Measurements from ENCODE around the gene CCNK. TPM values are rescaled to one million over a fixed set of nuclear protein-coding genes. Genes with fewer than 3 reads are reported as not detected.

The CCNK gene
- total and polyA plus RNA-seq, 2 of the 13 experiments (the other 11 are each of a cell fraction or from before 2014, with no cell fraction given), result 4.9 to 9.7 TPM

DNA sequence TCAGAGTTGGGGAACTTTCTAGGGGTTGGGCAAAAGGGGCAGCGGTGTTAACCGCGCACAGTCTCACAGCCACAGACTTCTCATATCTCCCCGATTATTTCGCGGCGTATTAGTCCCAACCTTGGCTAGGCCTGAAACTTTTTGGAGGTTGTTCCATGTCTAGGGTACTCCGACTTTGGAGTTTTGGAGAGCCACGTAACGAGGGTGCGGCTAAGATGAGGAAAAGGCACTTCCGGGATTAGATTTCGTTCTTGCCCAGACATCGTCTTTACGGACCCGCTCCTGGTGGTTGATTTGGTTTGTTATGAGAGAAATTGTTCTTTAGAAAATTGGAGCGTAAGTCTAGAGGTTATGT is 513 bp downstream of the CCNK start (continued):
- no peak for TF ChIP-seq ZNF24 (IDR thresholded peaks at IDR 0.05)
- TF ChIP-seq ZNF691 (CRISPR knock-in tag; IDR thresholded peaks at IDR 0.05; ENCODE audit: borderline replicate concordance, low read depth), result 0 out of 2 replicates have a peak, but pooled peaks have one; percentile 5
- TF ChIP-seq ZNF329 (CRISPR knock-in tag; IDR thresholded peaks at IDR 0.05; ENCODE audit: low read depth), result 0 out of 2 replicates have a peak, but pooled peaks have one; percentile 25
- TF ChIP-seq CENPBD1 (CRISPR knock-in tag; IDR thresholded peaks at IDR 0.05; ENCODE audit: borderline replicate concordance, low read depth), result no peak
- TF ChIP-seq SRY (CRISPR knock-in tag; IDR thresholded peaks at IDR 0.05), result 0 out of 2 replicates have a peak, but pooled peaks have one; percentile 1

- no peak for DNase-seq (ENCODE audit: low spot score)
- no peak overlapping the region for H3K4me3 ChIP-seq (replicated peaks in 1 of 3; ENCODE audit: insufficient read depth in 1 of 3, low read depth in 2 of 3, low read length in 3 of 3)
- H3K27ac ChIP-seq (ENCODE audit: extremely low read length, insufficient read depth, low read length), result no peak overlapping the region
- H3K4me1 ChIP-seq (ENCODE audit: insufficient read depth, low read length), result peaks cover 45% of the 10 kb centered on the region
- no TSS peak for BruUV-seq (replicated peaks)
- intact Hi-C loops (cut with micrococcal nuclease; ENCODE audit: unreplicated experiment) (no loop called here), in situ Hi-C loops (cut with HindIII; ENCODE audit: extremely low pct_ligation_motif_present, low pct_unique_long_range_greater_than_20kb) (no loop called here)
- no peak for ATAC-seq
- H3K27me3 ChIP-seq (ENCODE audit: control insufficient read depth in 1 of 2, insufficient read depth in 2 of 2, low read length in 2 of 2), result no peaks in the 10 kb centered on the region; a peak in 1 of 5 replicates
- H3K9me3 ChIP-seq (ENCODE audit: low read length), result no peaks in the 10 kb centered on the region
- peaks cover 89% of the 10 kb centered on the region for H3K79me2 ChIP-seq (ENCODE audit: insufficient read depth, low read length)
- no peak overlapping the region for H3K9ac ChIP-seq (ENCODE audit: insufficient read depth, low read depth, low read length)
- no peak overlapping the region for H3K4me2 ChIP-seq (ENCODE audit: low read depth, low read length)
- H3K36me3 ChIP-seq (replicated peaks in 1 of 2; ENCODE audit: control insufficient read depth in 1 of 2, insufficient read depth in 2 of 2, low read length in 2 of 2), result no peaks in the 10 kb centered on the region; a peak in 1 of 5 replicates
- 79% methylated on average over 2 of the region's 2 CpGs for WGBS (ENCODE audit: low lambda C conversion rate)
- POLR2A ChIA-PET, result no interaction called here
- CTCF ChIA-PET (ENCODE audit: low intra/inter-chr PET ratio, low total read pairs), result no interaction called here
- no peak overlapping the region for H2AFZ ChIP-seq (ENCODE audit: low read length)
- FAIRE-seq, result no peak
- H4K20me1 ChIP-seq (ENCODE audit: insufficient read depth, low read length), result peaks cover 58% of the 10 kb centered on the region
- TF ChIP-seq ZNF253 (CRISPR knock-in tag; IDR thresholded peaks at IDR 0.05; ENCODE audit: borderline replicate concordance) (no peak), BRD4 (CRISPR knock-in tag; IDR thresholded peaks at IDR 0.05) (no peak), FOXA1 (IDR thresholded peaks at IDR 0.05) (no peak), FOXA1 (CRISPR knock-in tag; IDR thresholded peaks at IDR 0.05) (no peak), FOXK2 (IDR thresholded peaks at IDR 0.05) (no peak), ZNF691 (CRISPR knock-in tag; IDR thresholded peaks at IDR 0.05; ENCODE audit: borderline replicate concordance, low read depth) (no peak), ZNF207 (IDR thresholded peaks at IDR 0.05; ENCODE audit: borderline replicate concordance) (no peak), ZNF562 (CRISPR knock-in tag; IDR thresholded peaks at IDR 0.05; ENCODE audit: borderline replicate concordance) (no peak), ZNF615 (CRISPR knock-in tag; IDR thresholded peaks at IDR 0.05; ENCODE audit: borderline replicate concordance) (no peak), ZNF543 (CRISPR knock-in tag; IDR thresholded peaks at IDR 0.05) (no peak)
- TF ChIP-seq, protein P1, sequence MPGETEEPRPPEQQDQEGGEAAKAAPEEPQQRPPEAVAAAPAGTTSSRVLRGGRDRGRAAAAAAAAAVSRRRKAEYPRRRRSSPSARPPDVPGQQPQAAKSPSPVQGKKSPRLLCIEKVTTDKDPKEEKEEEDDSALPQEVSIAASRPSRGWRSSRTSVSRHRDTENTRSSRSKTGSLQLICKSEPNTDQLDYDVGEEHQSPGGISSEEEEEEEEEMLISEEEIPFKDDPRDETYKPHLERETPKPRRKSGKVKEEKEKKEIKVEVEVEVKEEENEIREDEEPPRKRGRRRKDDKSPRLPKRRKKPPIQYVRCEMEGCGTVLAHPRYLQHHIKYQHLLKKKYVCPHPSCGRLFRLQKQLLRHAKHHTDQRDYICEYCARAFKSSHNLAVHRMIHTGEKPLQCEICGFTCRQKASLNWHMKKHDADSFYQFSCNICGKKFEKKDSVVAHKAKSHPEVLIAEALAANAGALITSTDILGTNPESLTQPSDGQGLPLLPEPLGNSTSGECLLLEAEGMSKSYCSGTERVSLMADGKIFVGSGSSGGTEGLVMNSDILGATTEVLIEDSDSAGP (CRISPR knock-in tag; IDR thresholded peaks at IDR 0.05; ENCODE audit: borderline replicate concordance), result no peak
- TF ChIP-seq, protein P2, sequence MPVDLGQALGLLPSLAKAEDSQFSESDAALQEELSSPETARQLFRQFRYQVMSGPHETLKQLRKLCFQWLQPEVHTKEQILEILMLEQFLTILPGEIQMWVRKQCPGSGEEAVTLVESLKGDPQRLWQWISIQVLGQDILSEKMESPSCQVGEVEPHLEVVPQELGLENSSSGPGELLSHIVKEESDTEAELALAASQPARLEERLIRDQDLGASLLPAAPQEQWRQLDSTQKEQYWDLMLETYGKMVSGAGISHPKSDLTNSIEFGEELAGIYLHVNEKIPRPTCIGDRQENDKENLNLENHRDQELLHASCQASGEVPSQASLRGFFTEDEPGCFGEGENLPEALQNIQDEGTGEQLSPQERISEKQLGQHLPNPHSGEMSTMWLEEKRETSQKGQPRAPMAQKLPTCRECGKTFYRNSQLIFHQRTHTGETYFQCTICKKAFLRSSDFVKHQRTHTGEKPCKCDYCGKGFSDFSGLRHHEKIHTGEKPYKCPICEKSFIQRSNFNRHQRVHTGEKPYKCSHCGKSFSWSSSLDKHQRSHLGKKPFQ (CRISPR knock-in tag; IDR thresholded peaks at IDR 0.05; ENCODE audit: insufficient replicate concordance), result no peak
- TF ChIP-seq, protein P3, sequence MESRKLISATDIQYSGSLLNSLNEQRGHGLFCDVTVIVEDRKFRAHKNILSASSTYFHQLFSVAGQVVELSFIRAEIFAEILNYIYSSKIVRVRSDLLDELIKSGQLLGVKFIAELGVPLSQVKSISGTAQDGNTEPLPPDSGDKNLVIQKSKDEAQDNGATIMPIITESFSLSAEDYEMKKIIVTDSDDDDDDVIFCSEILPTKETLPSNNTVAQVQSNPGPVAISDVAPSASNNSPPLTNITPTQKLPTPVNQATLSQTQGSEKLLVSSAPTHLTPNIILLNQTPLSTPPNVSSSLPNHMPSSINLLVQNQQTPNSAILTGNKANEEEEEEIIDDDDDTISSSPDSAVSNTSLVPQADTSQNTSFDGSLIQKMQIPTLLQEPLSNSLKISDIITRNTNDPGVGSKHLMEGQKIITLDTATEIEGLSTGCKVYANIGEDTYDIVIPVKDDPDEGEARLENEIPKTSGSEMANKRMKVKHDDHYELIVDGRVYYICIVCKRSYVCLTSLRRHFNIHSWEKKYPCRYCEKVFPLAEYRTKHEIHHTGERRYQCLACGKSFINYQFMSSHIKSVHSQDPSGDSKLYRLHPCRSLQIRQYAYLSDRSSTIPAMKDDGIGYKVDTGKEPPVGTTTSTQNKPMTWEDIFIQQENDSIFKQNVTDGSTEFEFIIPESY (CRISPR knock-in tag; IDR thresholded peaks at IDR 0.05), result no peak
Measured at GRCh38 chr14:99484106-99484505, 2.9 kb downstream of the CCNK start.

Measured in HepG2 (cell line).